B cell (primary cell): ENCODE data around the gene MAP2K5. TPM values are rescaled to one million over a fixed set of nuclear protein-coding genes. Genes with fewer than 3 reads are reported as not detected.

Experiments
- ATAC-seq: fragments of 200-7000 bp; cut with Tn5 transposase; one replicate; pipeline ENCODE4 v1.10.0; 2021; ENCODE audit warnings: low read depth, mild to moderate bottlenecking, moderate number of reproducible peaks, moderate library complexity
- CTCF ChIA-PET: fragments of 350-600 bp; sonication (Branson Sonifier 250); formaldehyde crosslinking; loops from one replicate; lab custom pipeline; 2021; ENCODE audit warnings: antibody characterized with exemption, inconsistent platforms; lab: Charles Lee
- POLR2A ChIA-PET: fragments of 350-600 bp; sonication (Branson Sonifier 250); formaldehyde crosslinking; loops from one replicate; lab custom pipeline; 2021; ENCODE audit warnings: antibody characterized with exemption; lab: Charles Lee
- DNase-seq: peaks from one replicate; pipeline ENCODE4 v3.0.0; 2013
- H2AFZ ChIP-seq: 2 replicates; pipeline ENCODE4 v1.6.1; 2012; ENCODE audit warnings: mild to moderate bottlenecking, low read depth, low read length; ENCODE audit not compliant: insufficient read depth, poor library complexity, severe bottlenecking
- H3K27ac ChIP-seq, 2 donors: 1 replicate in 1 of 2; 2 replicates in 1 of 2; pipeline ENCODE4 v1.5.1; 2012 to 2013; ENCODE audit warnings: low read length in 2 of 2, mild to moderate bottlenecking in 2 of 2, moderate library complexity in 1 of 2
- H3K27me3 ChIP-seq, 4 experiments: fragments of 200-600 bp in 1 of 4; sonication (generic) in 1 of 4; replicated peaks in 1 of 4; 1 replicate in 2 of 4; 2 replicates in 2 of 4; pipeline versions ENCODE4 v1.6.1 to v1.7.0; 2013 to 2016; ENCODE audit warnings: low read length in 3 of 4, mild to moderate bottlenecking in 2 of 4, mixed read lengths in 1 of 4, moderate library complexity in 1 of 4; ENCODE audit not compliant: insufficient read depth in 4 of 4, control insufficient read depth in 3 of 4; ENCODE audit errors: control extremely low read depth in 1 of 4
- H3K36me3 ChIP-seq, 2 experiments: replicated peaks in 1 of 2; 1 replicate in 1 of 2; 2 replicates in 1 of 2; pipeline versions ENCODE4 v1.6.1 to v1.7.1; 2013; ENCODE audit warnings: low read length in 1 of 2; ENCODE audit not compliant: insufficient read depth in 2 of 2, control insufficient read depth in 1 of 2; ENCODE audit errors: control extremely low read depth in 1 of 2, extremely low read depth in 1 of 2
- H3K4me1 ChIP-seq, 2 donors: fragments of 200-600 bp in 1 of 2; sonication (generic) in 1 of 2; 1 replicate in 1 of 2; 2 replicates in 1 of 2; pipeline versions ENCODE4 v1.5.1 to v1.6.1; 2013 to 2017; ENCODE audit warnings: low read length in 2 of 2; ENCODE audit not compliant: control insufficient read depth in 2 of 2, insufficient read depth in 2 of 2
- H3K4me2 ChIP-seq: replicated peaks from 2 replicates; pipeline ENCODE3; 2012; ENCODE audit warnings: mild to moderate bottlenecking, low read depth, low read length; ENCODE audit not compliant: poor library complexity, severe bottlenecking
- H3K4me3 ChIP-seq, 5 experiments: fragments of 200-600 bp in 1 of 5; sonication (generic) in 1 of 5; 1 replicate in 3 of 5; 2 replicates in 2 of 5; pipeline versions ENCODE4 v1.5.1 to v1.7.0; 2011 to 2016; ENCODE audit warnings: low read length in 4 of 5, mild to moderate bottlenecking in 4 of 5, low read depth in 2 of 5, control low read depth in 1 of 5, moderate library complexity in 1 of 5; ENCODE audit not compliant: insufficient read depth in 1 of 5; ENCODE audit errors: control extremely low read depth in 1 of 5, extremely low read depth in 1 of 5
- H3K79me2 ChIP-seq: fragments of 200-600 bp; sonication (generic); one replicate; pipeline ENCODE4 v1.6.0; 2016; ENCODE audit warnings: low read length; ENCODE audit not compliant: control insufficient read depth, insufficient read depth
- H3K9ac ChIP-seq: fragments of 200-600 bp; sonication (generic); 2 replicates; pipeline ENCODE4 v1.6.1; 2017; ENCODE audit warnings: mild to moderate bottlenecking, low read length, moderate library complexity
- H3K9me3 ChIP-seq, 3 donors: one replicate each; pipeline versions ENCODE4 v1.6.1 to v1.7.1; 2013; ENCODE audit warnings: low read length in 2 of 3; ENCODE audit not compliant: control insufficient read depth in 2 of 3, insufficient read depth in 1 of 3; ENCODE audit errors: control extremely low read depth in 1 of 3
- H4K20me1 ChIP-seq: 2 replicates; pipeline ENCODE4 v1.6.0; 2012; ENCODE audit warnings: mild to moderate bottlenecking, low read length; ENCODE audit not compliant: insufficient read depth, control insufficient read depth, poor library complexity, severe bottlenecking
- H3K27ac Mint-ChIP-seq: one replicate; pipeline ENCODE4 v1.8.0; 2021; ENCODE audit warnings: mixed read lengths
- H3K27me3 Mint-ChIP-seq: one replicate; pipeline ENCODE4 v1.8.0; 2021; ENCODE audit warnings: mixed read lengths
- H3K4me1 Mint-ChIP-seq: one replicate; pipeline ENCODE4 v1.8.0; 2021; ENCODE audit warnings: mixed read lengths
- H3K4me3 Mint-ChIP-seq: one replicate; pipeline ENCODE4 v1.8.0; 2021; ENCODE audit warnings: mixed read lengths
- H3K9me3 Mint-ChIP-seq: one replicate; pipeline ENCODE4 v1.8.0; 2022; ENCODE audit warnings: mixed read lengths; ENCODE audit not compliant: insufficient read depth
- CTCF ChIP-seq: fragments of 200-600 bp; IDR thresholded peaks from one replicate; pipeline ENCODE4 v1.8.0; 2022; ENCODE audit warnings: antibody characterized with exemption, mild to moderate bottlenecking
- EZH2 ChIP-seq: IDR thresholded peaks from 2 replicates; pipeline ENCODE4 v1.6.1; 2012; ENCODE audit warnings: borderline replicate concordance, low read depth, mild to moderate bottlenecking, moderate library complexity, low read length; ENCODE audit not compliant: insufficient read depth, poor library complexity, severe bottlenecking
- WGBS: methylation state at CpG from one replicate; pipeline ENCODE4 v1.1.5; 2013; ENCODE audit warnings: missing lambda C conversion rate; ENCODE audit not compliant: insufficient coverage; 5-methylcytosine and 5-hydroxymethylcytosine counted together
- intact Hi-C: fragments of 100-400 bp; cut with micrococcal nuclease; formaldehyde crosslinking; loops from one replicate; pipeline ENCODE4 v1.10.0; 2022
- polyA plus RNA-seq: library from polyadenylated mRNA; depleted of rRNA; stranded (reverse); fragments of >200 nt; gene quantifications from 2 replicates; pipeline ENCODE4 v1.2.3, GENCODE V29; 2012
- total RNA-seq, 2 donors: library from RNA; stranded (reverse); fragments of 120-200 nt in 1 of 2; gene quantifications; 1 replicate in 1 of 2; 2 replicates in 1 of 2; pipeline versions ENCODE4 v1.2.3 to v1.2.4, GENCODE V29; 2013 to 2022

The MAP2K5 gene
- total and polyA plus RNA-seq, 2 donors (not counting 1 experiment from before 2014, with no cell fraction given) = 11.1 to 40.0 TPM

DNA sequence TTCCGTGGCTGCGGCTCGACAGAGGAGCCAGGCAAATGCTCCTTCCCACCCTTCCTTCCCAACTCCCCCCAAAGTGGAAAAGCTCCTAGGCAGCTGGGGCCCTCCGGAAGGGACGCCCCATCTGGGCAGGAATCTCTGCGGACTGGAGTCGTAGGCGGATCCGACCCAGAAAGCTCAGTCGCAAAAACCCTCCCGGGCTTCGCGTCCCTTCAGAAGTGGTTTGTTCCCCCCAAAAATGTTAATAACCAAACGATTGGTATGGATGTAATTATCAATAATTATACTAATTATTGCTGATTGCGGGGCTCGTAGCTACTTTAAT, 293.6 kb downstream of the MAP2K5 start:
- H3K9me3 ChIP-seq = peaks cover 0 to 39% (median 0%) of the 10 kb centered on the region in 3 donors
- H3K27ac ChIP-seq = no peak overlapping the region
- no peak for DNase-seq
- peak overlapping the region; percentile 37 for H3K27ac Mint-ChIP-seq
- H3K9ac ChIP-seq = peak overlapping the region; percentile 65
- H3K4me1 ChIP-seq = peaks cover 54 to 58% of the 10 kb centered on the region in 2 donors
- H3K4me1 Mint-ChIP-seq = peaks cover 63% of the 10 kb centered on the region
- H3K27me3 ChIP-seq = peaks cover 0 to 67% (median 40%) of the 10 kb centered on the region in 4 experiments
- H2AFZ ChIP-seq = peak overlapping the region; percentile 64
- H3K27me3 Mint-ChIP-seq = peaks cover 46% of the 10 kb centered on the region
- intact Hi-C loops = loop anchor here (1.0 to 5.0 kb wide), 5 partner anchors 13 to 969 kb away; partner anchors contain the start of gene C15orf61
- ChIA-PET POLR2A (interaction anchor here (0.6 to 2.5 kb wide), 4 partner anchors 12 to 442 kb away, joined by 3 to 22 read pairs (median 6); partner anchors contain the start of genes FEM1B, MAP2K5 and SKOR1), CTCF (interaction anchor here (0.7 to 5.7 kb wide), 16 partner anchors 10 to 933 kb away, joined by 3 to 177 read pairs (median 4); no protein-coding TSS in a partner anchor)
- 0% methylated on average over 7 of the region's 16 CpGs for WGBS
- no peaks in the 10 kb centered on the region for H3K36me3 ChIP-seq
- TF ChIP-seq EZH2 = no peak
- no peak for TF ChIP-seq CTCF
- peak overlapping the region; percentile 88 for H3K4me3 Mint-ChIP-seq
- peak overlapping the region; percentile 19 to 74 (median 48) for H3K4me3 ChIP-seq
- no peaks in the 10 kb centered on the region for H3K79me2 ChIP-seq
- no peak for ATAC-seq
- H4K20me1 ChIP-seq = no peaks in the 10 kb centered on the region
- peak overlapping the region; percentile 89 for H3K4me2 ChIP-seq
- no peaks in the 10 kb centered on the region for H3K9me3 Mint-ChIP-seq

DNA sequence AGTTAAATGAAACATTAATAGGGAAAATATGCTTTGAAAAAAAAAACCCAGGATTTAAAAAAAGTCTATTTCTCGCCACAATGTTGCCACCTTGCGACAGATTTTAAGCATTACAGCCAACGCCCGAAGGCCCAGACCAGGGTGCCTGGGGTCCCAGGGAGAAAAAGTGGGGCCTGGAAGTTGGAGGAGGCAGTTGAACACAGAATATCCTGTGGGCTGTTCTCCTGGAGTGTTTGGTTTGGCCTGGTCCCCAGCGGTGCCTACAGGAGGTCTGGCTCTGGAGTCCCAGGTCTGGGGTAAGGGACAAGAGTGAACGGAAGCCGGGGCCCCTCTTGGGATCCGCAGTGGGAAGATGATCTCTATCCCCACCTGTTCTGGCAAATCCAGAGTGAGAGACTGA, 294.0 kb downstream of the MAP2K5 start:
- intact Hi-C loops = loop anchor here (1.0 to 5.0 kb wide), 5 partner anchors 14 to 969 kb away; partner anchors contain the start of gene C15orf61
- H3K4me2 ChIP-seq = peak overlapping the region; percentile 89
- H3K4me1 Mint-ChIP-seq = peaks cover 66% of the 10 kb centered on the region
- no peaks in the 10 kb centered on the region for H4K20me1 ChIP-seq
- ChIA-PET POLR2A (interaction anchor here (0.6 to 2.5 kb wide), 3 partner anchors 53 to 441 kb away, joined by 3 to 22 read pairs (median 5); partner anchors contain the start of genes FEM1B and MAP2K5), CTCF (interaction anchor here (0.7 to 5.7 kb wide), 18 partner anchors 10 to 933 kb away, joined by 3 to 177 read pairs (median 4); partner anchors contain the start of gene C15orf61)
- peaks cover 0 to 39% (median 0%) of the 10 kb centered on the region in 3 donors for H3K9me3 ChIP-seq
- peaks cover 43% of the 10 kb centered on the region for H3K27me3 Mint-ChIP-seq
- no peak for TF ChIP-seq EZH2
- peak; percentile 95 for TF ChIP-seq CTCF
- no peaks in the 10 kb centered on the region for H3K36me3 ChIP-seq
- peaks cover 0 to 63% (median 36%) of the 10 kb centered on the region in 4 experiments for H3K27me3 ChIP-seq
- 33% methylated on average over 6 of the region's 8 CpGs for WGBS
- peak overlapping the region; percentile 88 for H3K4me3 Mint-ChIP-seq
- ATAC-seq (no peak), DNase-seq (peak; percentile 79)
- no peak overlapping the region for H3K27ac ChIP-seq
- peak overlapping the region in 4 of 5 experiments; percentile 19 to 74 (median 53) for H3K4me3 ChIP-seq
- H3K9ac ChIP-seq = peak overlapping the region; percentile 65
- no peaks in the 10 kb centered on the region for H3K79me2 ChIP-seq
- H3K4me1 ChIP-seq = peaks cover 57 to 62% of the 10 kb centered on the region in 2 donors
- H3K27ac Mint-ChIP-seq = peak overlapping the region; percentile 68
- no peak overlapping the region for H2AFZ ChIP-seq
- H3K9me3 Mint-ChIP-seq = no peaks in the 10 kb centered on the region
